Astrocyte (in vitro differentiated cells and primary cell): Measurements from ENCODE around the gene AMBP.

Experiments
- CTCF ChIP-seq: IDR thresholded peaks from 2 replicates; pipeline ENCODE4 v1.5.1; 2011; ENCODE audit warnings: low read depth, mild to moderate bottlenecking, inconsistent platforms, low read length, moderate library complexity; ENCODE audit not compliant: insufficient read depth
- EZH2 ChIP-seq: IDR thresholded peaks from 2 replicates; pipeline ENCODE4 v1.6.1; 2012; ENCODE audit warnings: mild to moderate bottlenecking, low read length, inconsistent platforms; ENCODE audit not compliant: insufficient read depth

GRCh38 chr9:114117996-114118830 lies 40.1 kb upstream of the AMBP start:
- TF ChIP-seq CTCF (no peak), EZH2 (peak; percentile 39)
